Epithelial cell of esophagus (primary cell): ENCODE results near the gene RFX1.

Source experiments
- DNase-seq: peaks from one replicate; pipeline ENCODE4 v3.0.0; 2010; ENCODE audit warnings: low read depth
- H3K4me3 ChIP-seq: 2 replicates; pipeline ENCODE4 v1.5.1; 2011; ENCODE audit warnings: mild to moderate bottlenecking, low read length, control low read depth
- CTCF ChIP-seq: IDR thresholded peaks from 2 replicates; pipeline ENCODE4 v1.5.1; 2011; ENCODE audit warnings: low read depth, mild to moderate bottlenecking, low read length, control low read depth, inconsistent platforms; ENCODE audit not compliant: insufficient read depth; ENCODE audit errors: missing control alignments

The RFX1 gene

GRCh38 chr19:13913352-13913751 is 92.8 kb downstream of the RFX1 start:
- DNase-seq, result no peak
- TF ChIP-seq CTCF, result no peak
- no peak overlapping the region for H3K4me3 ChIP-seq
